Neural progenitor cell (in vitro differentiated cells): ENCODE results near the gene MUCL3.

Experiments
- EZH2 ChIP-seq: fragments of 200-600 bp; sonication (generic); IDR thresholded peaks from 2 replicates; pipeline ENCODE4 v1.6.1; 2017; ENCODE audit warnings: antibody characterized with exemption, mild to moderate bottlenecking, moderate library complexity
- TF ChIP-seq, protein P1 (sequence below): fragments of 200-600 bp; sonication (generic); IDR thresholded peaks from 2 replicates; pipeline ENCODE4 v1.5.1; 2017; ENCODE audit warnings: antibody characterized with exemption, mild to moderate bottlenecking

DNA sequence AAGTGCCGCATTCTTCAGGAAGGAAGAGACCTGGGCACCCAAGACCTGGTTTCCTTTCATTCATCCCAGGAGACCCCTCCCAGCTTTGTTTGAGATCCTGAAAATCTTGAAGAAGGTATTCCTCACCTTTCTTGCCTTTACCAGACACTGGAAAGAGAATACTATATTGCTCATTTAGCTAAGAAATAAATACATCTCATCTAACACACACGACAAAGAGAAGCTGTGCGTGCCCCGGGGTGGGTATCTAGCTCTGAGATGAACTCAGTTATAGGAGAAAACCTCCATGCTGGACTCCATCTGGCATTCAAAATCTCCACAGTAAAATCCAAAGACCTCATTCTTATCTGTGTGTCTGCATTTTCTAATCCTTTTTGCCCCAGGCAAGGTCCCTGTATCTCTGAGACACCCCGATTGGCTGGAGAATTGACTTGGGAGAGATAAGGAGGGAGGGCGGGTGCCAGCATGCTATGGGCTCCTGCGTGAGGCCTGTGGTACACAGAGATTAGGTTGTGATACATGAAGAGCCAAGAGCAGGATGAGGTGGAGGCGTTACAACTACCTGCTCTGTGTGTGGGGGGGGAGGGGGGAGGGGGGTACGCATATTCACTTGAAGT is 47.5 kb downstream of the MUCL3 start:
- no peak for TF ChIP-seq EZH2
- TF ChIP-seq, protein P1, sequence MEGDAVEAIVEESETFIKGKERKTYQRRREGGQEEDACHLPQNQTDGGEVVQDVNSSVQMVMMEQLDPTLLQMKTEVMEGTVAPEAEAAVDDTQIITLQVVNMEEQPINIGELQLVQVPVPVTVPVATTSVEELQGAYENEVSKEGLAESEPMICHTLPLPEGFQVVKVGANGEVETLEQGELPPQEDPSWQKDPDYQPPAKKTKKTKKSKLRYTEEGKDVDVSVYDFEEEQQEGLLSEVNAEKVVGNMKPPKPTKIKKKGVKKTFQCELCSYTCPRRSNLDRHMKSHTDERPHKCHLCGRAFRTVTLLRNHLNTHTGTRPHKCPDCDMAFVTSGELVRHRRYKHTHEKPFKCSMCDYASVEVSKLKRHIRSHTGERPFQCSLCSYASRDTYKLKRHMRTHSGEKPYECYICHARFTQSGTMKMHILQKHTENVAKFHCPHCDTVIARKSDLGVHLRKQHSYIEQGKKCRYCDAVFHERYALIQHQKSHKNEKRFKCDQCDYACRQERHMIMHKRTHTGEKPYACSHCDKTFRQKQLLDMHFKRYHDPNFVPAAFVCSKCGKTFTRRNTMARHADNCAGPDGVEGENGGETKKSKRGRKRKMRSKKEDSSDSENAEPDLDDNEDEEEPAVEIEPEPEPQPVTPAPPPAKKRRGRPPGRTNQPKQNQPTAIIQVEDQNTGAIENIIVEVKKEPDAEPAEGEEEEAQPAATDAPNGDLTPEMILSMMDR = no peak
